Hematopoietic multipotent progenitor cell treated with erythropoietin and hydrocortisone succinate and interleukin-3 and kit ligand, for 4 days (in vitro differentiated cells): Measurements from ENCODE around the gene MYORG.

Experiments
- DNase-seq: peaks from one replicate; pipeline ENCODE4 v3.0.0-alpha.2; 2015

Gene MYORG

GRCh38 chr9:34332076-34332964, 44.4 kb downstream of the MYORG start:
- peak; percentile 79 for DNase-seq

DNA sequence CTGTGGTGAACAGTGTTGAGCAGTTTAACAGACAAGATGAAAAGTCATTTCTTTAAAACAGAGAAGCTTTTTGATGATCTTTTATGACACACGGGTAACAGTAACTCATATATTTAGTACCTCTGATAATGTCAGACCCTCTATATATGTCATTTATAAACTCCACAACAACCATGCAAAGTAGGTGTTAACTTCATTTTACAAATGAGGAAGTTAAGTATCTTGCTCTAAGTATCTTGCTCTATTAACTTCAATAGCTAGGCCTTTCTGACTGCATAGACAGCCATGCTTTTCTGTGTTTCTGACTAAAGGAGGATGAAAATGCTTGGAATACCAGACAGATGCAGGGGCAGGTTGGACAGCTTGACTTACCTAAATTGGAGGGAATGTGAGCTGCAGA, 45.5 kb downstream of the MYORG start:
- DNase-seq: peak; percentile 55

GRCh38 chr9:34328987-34329832, 47.5 kb downstream of the MYORG start, which contains the start of the genes KIF24 and NUDT2:
TSS of gene KIF24 (minus strand) at chr9:34329268. CDS start at chr9:34311346, 17,922 bp downstream.
TSS of gene NUDT2 (plus strand) at chr9:34329569. CDS start at chr9:34339040, 9,471 bp downstream.
- DNase-seq: peak; percentile 100

GRCh38 chr9:34328500-34328986, 48.2 kb downstream of the MYORG start:
- DNase-seq: peak; percentile 80

DNA sequence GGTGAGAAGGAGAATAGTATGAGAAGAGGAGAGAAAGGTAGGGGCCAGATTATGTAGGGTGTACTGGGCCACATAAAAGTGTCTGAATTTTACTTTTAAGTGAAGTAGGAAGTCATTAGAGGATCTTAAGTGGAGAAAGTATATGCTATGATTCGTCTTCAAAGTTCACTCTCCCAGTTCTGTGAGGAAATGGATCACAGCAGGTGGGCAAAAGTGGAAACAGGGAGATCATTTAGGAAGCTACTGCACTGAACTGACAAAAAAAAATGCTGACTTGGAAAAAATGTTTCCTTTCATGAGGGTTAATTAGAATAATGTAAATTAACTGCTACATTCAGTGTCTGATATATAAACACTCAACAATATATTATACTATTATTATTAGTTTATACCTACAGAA, 50.0 kb downstream of the MYORG start:
- no peak for DNase-seq

DNA sequence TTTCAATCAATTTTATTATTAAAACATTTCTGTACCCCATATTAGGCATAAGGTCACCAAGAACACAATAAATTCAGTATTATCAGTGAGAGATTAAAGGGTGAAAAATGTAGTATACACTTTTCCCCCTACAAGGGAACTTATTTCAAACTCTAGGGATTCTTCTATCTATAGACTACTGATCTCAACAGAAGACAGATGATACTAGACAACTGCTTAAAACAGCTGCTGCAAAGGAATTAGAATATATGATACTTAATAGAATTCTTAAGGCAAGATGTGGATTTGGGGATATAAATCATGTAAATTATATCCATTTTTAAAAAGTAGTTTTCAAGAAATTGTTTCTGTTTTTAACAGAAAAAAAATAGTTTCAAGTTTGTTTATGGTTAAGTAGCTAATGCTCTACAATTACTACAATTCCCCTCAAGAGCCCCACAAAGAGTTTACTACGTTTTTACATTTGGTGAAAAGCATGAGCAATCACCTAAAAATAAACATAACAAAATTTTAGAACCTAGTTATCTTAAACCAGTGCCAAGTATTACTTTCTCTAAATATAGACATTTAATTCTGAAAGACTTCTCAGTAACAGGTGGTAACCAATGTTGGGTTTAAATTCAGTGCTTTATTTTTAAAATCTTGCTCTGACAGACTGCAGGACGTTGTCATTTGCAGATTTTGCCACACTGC, 53.7 kb downstream of the MYORG start:
- no peak for DNase-seq

DNA sequence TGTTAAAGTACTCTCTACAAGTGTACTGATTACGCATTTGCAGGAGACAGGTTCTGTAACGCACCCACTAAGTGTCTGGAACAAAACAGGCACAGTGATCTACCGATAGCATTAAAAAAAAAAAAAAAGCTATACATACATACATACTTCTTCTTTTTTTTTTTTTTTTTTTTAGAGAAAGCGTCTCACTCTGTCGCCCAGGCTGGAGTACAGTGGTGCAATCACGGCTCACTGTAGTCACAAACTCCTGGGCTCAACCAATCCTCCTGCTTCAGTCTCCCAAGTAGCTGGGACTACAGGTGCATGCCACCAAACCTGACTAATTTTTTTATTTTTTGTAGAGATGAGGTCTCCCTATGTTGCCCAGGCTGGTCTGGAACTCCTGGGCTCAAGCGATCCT, 55.2 kb downstream of the MYORG start:
- no peak for DNase-seq

DNA sequence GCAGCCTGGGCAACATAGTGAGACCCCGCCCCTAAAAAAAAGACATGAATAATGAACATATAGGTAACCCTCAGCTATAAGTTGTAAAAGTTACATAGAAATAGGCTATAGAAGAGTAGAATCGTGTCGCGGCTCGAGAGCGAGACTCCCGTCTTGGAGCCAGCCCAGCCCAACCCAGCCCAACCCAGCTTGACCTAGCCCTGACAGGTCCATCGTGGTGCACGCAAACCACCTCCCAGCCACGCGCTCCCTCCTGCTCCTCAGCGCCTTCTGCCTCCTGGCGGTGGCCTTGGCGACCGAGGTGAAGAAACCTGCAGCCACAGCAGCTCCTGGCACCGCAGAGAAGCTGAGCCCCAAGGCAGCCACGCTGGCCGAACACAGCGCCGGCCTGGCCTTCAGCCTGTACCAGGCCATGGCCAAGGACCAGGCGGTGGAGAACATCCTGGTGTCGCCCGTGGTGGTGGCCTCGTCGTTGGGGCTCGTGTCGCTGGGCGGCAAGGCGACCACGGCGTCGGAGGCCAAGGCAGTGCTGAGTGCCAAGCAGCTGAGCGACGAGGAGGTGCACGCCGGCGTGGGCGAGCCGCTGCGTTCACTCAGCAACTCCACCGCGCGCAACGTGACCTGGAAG, 58.4 kb downstream of the MYORG start:
- no peak for DNase-seq

DNA sequence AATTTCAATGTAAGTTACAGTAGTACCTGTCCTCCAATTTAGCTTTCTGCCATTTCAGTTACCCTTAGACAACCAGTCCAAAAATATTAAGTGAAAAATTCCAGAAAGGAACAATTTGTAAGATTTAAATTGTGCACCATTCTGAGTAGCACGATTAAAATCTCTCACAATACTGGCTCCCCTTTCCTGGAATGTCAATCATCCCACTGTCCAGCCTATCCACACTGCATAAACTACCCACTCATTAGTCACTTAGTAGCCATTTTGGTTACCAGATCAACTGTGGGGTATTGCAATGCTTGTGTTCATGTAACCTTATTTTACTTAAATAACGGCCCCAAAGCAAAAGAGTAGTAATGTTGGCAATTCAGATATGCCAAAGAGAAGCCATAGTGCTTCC, 59.3 kb downstream of the MYORG start:
- DNase-seq: no peak
